RWPE2 (cell line): ENCODE results near the gene PLCL2.

ENCODE experiments used
- ATAC-seq: fragments of 200-7000 bp; cut with Tn5 transposase; 3 replicates; pipeline ENCODE4 v1.9.1; 2021; ENCODE audit warnings: low read depth
- DNase-seq: peaks from one replicate; pipeline ENCODE4 v3.0.0-alpha.2; 2020; ENCODE audit warnings: low spot score
- H3K27ac ChIP-seq: fragments of 450-650 bp; 2 replicates; pipeline ENCODE4 v1.5.1; 2017; ENCODE audit warnings: mild to moderate bottlenecking; ENCODE audit not compliant: poor library complexity, severe bottlenecking
- H3K27me3 ChIP-seq: fragments of 250-450 bp; sonication (Bioruptor Pico); 2 replicates; pipeline ENCODE4 v1.5.1; 2021; ENCODE audit warnings: mild to moderate bottlenecking, moderate library complexity; ENCODE audit not compliant: insufficient read depth, poor library complexity, severe bottlenecking
- H3K36me3 ChIP-seq: fragments of 250-450 bp; sonication (Bioruptor Pico); 2 replicates; pipeline ENCODE4 v1.5.1; 2020; ENCODE audit warnings: low read depth, mild to moderate bottlenecking, moderate library complexity
- H3K4me1 ChIP-seq: fragments of 250-450 bp; sonication (Bioruptor Pico); 2 replicates; pipeline ENCODE4 v1.5.1; 2021; ENCODE audit warnings: mild to moderate bottlenecking, moderate library complexity; ENCODE audit not compliant: insufficient read depth, poor library complexity, severe bottlenecking
- H3K4me3 ChIP-seq: fragments of 250-450 bp; sonication (Bioruptor Pico); 2 replicates; pipeline ENCODE4 v1.5.1; 2021; ENCODE audit warnings: mild to moderate bottlenecking, moderate library complexity; ENCODE audit not compliant: severe bottlenecking
- H3K9me3 ChIP-seq: fragments of 250-450 bp; sonication (Bioruptor Pico); 2 replicates; pipeline ENCODE4 v1.5.1; 2021; ENCODE audit warnings: mild to moderate bottlenecking, moderate library complexity; ENCODE audit not compliant: severe bottlenecking
- CTCF ChIP-seq: fragments of 450-650 bp; IDR thresholded peaks from one replicate; pipeline ENCODE4 v1.5.1; 2017; ENCODE audit warnings: mild to moderate bottlenecking, moderate library complexity; ENCODE audit not compliant: poor library complexity, severe bottlenecking

PLCL2 gene

GRCh38 chr3:17138246-17139039, 253.7 kb downstream of the PLCL2 start:
- Histone ChIP-seq H3K4me3 (no peak overlapping the region), H3K9me3 (no peaks in the 10 kb centered on the region), H3K36me3 (no peaks in the 10 kb centered on the region), H3K4me1 (no peaks in the 10 kb centered on the region), H3K27ac (no peak overlapping the region), H3K27me3 (no peaks in the 10 kb centered on the region)
- DNase-seq (no peak), ATAC-seq (no peak)
- TF ChIP-seq CTCF = no peak
